Right renal cortex interstitium (tissue), 3 donors: ENCODE measurements around the gene MEGF11. TPM values are rescaled to one million over a fixed set of nuclear protein-coding genes. Genes with fewer than 3 reads are reported as not detected.

Experiments
- DNase-seq, 3 donors: peaks; one replicate each; pipeline ENCODE4 v3.0.0-alpha.2; 2013; ENCODE audit warnings: low read depth in 3 of 3, low spot score in 2 of 3
- polyA plus RNA-seq, 3 donors: library from polyadenylated mRNA; unstranded; fragments of 120-200 nt; gene quantifications; one replicate each; pipeline ENCODE4 v1.2.1, GENCODE V29; 2013; ENCODE audit not compliant: insufficient read length in 3 of 3

The MEGF11 gene
- polyA plus RNA-seq, 3 donors = 1.8 to 2.1 (median 2.1) TPM

- no peak for DNase-seq
These were observed 181.6 kb downstream of the MEGF11 start for GRCh38 chr15:66071921-66072295.

DNA sequence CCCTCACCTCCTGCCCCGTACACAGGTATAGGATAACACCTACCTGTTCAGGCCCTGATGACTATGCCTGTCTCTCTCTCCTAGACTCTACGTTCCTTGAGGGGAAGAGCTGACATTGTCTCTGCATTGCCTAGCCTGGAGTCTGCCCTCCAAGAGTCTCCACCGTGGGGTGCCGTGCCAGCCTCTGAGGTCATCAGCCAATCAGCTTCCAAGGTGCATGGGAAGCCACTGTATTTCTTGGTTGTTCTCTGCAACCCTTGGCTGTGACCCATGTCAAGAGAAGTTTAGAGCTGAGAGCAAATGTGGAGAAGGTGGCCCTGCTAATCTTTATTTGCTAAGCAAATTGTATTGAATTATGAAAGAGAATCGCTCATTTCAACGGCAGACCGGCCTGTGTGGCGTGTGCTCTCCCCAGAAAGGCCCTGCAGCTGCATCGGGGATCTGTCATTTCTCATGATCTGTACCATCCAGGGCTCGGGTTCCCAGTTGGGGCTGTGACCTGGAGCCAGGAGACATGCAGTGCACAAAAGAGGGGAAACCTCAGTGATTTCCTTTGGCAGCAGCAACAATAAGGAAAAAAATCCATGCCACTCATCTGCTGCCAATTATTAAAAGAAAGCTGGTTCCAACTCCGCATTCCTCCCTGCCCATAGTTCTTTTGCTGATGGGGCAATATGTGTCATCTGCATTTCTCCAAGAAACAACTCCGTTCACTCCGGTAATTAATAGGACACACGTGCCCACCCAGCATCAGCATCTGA lies 182.2 kb downstream of the MEGF11 start:
- DNase-seq = no peak

DNA sequence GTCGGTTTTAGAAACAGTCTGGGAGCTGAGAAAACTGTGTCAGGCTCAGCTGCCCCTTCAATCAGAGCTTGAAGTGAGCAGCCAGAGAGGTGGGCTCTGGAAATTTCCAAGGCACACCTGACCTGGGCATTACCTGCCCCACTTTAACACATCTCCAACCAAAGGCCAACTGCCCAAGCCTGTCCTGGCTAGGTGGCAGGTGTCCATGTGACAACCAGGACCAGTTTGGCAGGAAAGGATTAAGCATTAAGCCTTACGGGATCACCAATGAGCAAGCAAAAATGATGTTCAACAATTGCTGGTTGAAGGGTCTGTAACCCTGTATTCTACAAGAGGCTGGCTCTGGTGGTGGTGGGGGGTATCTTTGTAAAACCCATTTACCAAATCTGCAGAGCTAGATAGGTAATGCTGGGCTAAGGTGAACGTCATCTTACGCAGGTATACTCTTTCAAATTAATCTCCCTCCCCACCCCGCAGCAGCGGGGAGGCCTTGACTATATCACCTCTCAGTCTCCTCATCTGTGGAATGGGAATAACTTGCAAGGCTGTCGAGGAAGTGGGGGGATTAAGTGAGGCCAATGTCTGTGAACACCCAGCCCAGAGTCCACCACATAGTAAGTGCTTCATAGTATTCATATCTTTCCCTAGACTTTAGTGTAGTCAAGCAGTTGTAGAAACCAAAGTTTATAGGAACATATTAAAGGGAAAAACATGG lies 183.2 kb downstream of the MEGF11 start:
- no peak for DNase-seq

- DNase-seq = no peak
These were observed 183.8 kb downstream of the MEGF11 start for GRCh38 chr15:66069751-66070150.

DNA sequence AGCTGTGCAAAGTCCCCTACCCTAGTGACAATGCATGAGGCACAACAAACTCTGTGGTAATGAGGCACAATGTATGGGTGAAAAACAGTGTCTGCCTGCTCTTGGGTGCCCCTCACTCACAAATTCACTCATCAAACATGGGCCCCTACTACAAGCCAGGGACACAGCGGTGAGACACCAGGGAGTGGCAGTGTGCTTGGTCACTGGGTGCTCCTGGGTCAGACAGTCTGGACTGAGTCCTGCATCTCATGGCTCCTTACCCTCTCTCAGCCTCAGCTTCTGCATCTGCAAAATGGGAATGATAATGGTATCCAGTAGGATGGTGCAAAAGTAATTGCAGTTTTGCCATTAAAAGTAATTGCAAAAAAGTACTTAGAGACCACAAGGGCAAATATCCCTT lies 184.7 kb downstream of the MEGF11 start:
- DNase-seq = no peak

DNA sequence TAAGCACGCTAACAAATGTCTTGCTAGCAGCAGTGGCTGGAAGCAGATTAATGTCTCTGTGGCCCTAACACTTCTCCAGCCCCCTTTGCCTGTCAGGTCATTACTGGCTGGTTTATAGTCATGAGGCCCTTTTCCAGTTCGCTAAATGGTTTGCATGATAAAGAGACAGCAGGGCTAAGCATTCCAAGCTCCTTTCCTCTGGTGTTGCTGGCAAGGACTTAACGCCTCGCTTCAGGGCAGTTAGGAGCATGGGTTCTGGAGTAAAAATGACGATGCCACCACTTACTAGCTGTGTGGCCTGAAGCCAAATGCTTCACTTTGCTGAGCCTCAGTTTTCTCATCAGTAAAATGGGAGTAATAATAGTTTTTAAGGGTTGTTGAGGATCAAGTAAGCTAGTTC lies 185.9 kb downstream of the MEGF11 start:
- no peak for DNase-seq

- DNase-seq = no peak
These were observed 187.1 kb downstream of the MEGF11 start for GRCh38 chr15:66066481-66066880.

DNA sequence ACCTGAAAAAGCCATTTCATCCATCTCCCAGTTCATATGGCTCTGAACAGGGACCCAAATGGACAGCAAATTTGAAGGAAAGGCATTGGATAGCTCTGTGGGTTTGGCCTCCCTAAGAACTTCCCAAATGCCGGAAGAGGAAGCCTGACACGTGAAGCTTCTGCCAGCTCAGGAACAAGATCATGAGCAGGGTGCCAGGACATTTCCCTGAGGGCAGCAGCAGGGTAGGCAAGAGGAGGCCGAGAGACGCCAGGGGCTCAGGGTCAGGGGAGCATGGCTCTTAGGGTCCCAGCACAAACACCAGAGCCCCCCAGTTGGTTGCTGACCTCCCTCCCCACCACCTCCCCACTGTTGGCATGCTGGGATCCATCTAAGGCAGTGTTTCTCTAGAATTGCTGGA lies 187.5 kb downstream of the MEGF11 start:
- no peak for DNase-seq

DNA sequence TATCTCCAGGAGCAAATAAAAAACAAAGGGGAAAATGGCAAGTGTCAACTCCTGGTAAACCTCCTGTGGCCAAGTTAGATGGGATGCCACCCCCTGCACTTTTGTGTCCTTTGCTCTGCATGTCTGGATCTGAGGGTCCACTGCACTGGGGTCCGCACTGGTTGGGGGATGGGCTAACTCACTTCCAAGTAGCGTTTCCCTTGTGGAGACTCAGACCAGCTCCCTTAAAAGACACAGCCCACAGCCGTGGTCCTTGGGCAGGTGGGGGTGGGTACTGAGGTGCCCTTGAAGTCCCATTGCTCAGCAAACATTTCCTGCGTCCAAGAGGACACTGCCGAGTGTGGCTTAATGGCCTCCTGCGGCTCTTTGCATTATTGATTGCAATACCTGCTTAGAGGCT lies 188.2 kb downstream of the MEGF11 start:
- no peak for DNase-seq

DNA sequence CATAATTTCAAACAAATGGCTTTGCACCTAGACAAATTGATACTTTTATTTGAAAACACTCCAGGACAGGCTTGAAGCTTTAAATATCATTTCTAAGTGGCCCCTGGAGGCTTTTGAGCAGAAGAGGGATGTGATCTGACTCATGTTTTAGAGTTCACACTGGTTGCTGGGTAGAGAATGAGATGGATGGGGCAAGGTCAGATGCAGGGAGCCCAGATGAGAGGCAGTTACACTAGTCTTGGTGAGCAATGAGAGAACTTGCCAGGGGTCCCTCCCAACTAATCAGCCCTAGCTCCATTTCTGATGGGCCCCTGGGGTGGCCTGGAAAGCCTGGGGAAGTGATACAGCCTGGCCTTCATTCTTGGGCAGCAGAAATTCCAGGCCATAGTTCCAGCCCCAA lies 190.4 kb downstream of the MEGF11 start:
- DNase-seq = no peak

DNA sequence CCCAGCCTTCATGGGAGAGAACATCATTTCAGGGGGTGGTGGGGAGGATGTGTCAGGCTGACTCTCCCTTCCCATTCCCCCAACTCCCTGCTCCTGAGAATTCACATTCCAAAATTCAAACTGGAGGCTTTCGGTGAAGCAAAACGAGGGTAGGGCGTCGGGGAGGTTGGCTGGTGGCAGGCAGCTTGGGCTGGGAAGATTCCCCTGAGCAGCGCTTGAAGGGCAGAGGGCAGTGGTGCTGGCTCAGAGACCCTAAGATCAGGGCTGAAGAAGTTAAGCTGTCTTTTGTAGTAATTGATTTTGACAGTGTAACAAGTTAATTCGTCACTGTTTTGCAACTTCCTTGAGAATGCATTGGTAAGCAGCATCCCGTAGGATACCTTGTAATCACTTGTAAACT lies 196.5 kb downstream of the MEGF11 start:
- DNase-seq = no peak

DNA sequence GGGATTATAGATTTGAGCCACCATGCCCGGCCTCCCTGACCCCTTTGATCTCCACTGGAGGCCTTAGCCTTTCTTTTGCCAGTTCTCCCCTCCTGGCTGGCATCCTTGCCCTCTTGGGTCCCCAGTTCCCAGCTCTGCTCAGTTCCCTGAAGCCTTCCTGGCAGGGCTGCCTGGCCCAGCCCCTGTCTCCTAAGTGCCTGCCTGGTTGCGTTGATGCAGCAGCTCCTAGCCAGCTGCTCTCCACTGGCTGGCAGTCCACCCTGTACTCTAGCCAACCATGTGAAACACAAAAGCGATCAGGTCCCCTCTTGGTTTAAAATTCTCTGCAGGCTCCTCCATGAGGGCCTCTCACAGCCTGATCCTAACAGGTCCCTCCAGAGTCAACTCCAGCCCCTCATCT lies 199.6 kb downstream of the MEGF11 start:
- no peak for DNase-seq

DNA sequence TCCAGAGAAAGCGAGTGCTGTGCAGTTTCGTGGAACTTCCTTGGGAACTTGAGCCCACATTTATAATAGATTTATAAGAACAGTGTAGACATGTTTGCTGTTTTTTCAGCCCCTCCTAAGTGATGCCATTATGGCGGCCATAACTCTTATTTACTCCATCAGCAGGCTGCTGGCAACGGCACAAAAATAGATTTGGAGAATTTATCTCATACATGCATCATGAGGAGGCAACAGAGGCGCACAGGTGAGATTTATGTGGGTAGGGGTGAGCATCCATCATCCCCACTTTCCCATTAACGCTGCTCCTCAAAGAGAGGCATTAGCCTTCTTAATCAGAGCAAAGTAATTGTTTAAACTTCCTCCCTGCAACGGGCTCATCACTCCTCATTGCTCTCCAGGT lies 201.7 kb downstream of the MEGF11 start:
- DNase-seq = no peak

DNA sequence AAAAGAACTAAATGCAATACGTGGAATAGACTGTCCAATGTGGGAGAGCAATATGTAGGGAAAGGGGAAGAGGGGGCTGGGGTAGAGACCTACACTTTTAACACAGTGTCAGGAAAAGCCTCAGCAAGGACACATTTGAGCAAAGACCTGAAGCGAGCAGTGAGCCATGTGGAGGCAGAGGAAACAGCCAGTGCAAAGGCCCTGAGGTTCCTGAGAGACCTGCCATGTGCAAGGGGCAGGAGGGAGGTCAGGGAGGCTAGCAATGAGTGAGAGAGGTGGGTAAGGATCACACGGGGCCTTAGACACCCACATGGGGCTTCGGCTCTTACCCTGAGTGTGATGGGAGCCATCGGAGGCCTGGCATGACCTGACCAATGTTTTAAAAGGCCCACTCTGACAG lies 203.3 kb downstream of the MEGF11 start:
- no peak for DNase-seq

- DNase-seq = no peak
These were observed 204.2 kb downstream of the MEGF11 start for GRCh38 chr15:66049353-66049752.

DNA sequence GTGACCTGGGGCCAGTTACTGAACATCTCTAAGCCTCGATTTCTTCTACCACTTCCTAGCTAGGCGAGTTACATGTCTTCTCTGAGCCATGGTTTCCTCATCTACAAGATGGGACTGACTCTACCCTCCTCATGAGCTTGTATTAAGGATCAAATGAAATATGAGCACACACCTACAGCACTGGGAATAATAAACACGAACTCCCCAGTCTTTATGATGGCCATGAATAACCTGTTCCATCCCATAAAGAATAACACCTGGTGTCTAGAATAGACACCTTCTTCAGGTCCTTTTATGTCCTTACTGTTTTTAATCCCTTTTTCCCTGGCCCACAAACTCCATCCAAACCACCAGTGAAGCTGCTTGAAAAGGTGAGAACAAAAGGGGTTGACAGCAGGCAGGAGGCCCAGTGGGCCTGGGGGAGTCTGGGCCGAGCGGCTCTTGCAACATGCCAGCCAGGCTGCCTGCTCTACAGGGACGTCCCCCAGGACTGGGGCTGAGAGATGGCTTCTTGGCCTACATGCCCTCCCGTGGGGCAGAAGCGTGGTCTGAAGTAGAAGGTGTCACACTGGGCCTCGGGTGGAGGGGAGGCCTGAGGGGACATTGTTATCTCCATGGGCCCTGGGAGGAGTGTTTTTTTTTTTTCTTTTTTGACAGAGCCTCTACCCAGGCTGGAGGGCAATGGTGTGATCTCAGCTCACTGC lies 206.1 kb downstream of the MEGF11 start:
- no peak for DNase-seq

- no peak for DNase-seq
These were observed 206.8 kb downstream of the MEGF11 start for GRCh38 chr15:66046751-66047150.

GRCh38 chr15:66046326-66046725 lies 207.2 kb downstream of the MEGF11 start:
- no peak for DNase-seq

DNA sequence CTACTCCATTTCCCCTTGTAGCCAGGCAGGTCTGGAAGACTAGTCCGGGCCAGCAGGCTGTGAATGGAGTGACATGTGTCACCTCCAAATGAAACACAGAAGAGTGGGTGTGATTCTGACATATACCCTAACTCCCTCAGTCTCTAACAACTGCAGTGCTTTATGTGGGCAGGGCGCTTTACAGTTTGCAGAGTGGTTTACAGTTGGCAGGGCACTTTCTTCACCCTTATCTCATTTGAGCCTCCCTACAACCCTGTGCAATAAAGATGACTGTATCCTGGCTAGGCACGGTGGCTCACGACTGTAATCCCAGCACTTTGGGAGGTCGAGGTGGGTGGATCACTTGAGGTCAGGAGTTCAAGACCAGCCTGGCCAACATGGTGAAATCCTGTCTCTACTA lies 208.0 kb downstream of the MEGF11 start:
- DNase-seq = no peak

DNA sequence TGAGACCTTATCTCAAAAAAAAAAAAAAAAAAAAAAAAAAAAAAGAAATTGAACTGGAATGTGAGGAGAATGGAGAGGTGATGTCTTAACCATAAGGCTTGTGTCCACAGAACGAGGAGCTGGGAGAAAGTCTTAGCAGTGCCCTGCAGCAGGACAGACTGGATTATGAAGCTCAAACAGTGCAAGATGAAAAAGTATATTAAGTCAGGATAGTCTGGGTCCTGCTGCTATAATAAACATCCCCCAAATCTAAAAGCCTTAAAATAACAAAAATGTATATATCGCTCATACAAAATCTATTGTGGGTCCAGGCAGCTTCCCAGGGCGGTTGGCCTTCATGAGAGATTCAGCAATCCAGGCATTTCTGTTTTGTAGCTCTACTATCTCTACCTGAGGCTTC lies 208.7 kb downstream of the MEGF11 start:
- no peak for DNase-seq

- DNase-seq = no peak
These were observed 210.3 kb downstream of the MEGF11 start for GRCh38 chr15:66043264-66043663.

- no peak for DNase-seq
These were observed 210.9 kb downstream of the MEGF11 start for GRCh38 chr15:66042624-66043023.
